SK-N-MC (cell line): ENCODE results near the gene KRT24.

Experiments
- EZH2 ChIP-seq: fragments of 200-600 bp; sonication (generic); IDR thresholded peaks from one replicate; pipeline ENCODE4 v1.6.1; 2017; ENCODE audit warnings: antibody characterized with exemption
- FOXP2 ChIP-seq: optimal IDR thresholded peaks from 2 replicates; pipeline ENCODE3; 2011; ENCODE audit warnings: mild to moderate bottlenecking, moderate library complexity; ENCODE audit not compliant: insufficient read depth; ENCODE audit errors: extremely low read length, control extremely low read depth
- POLR2AphosphoS5 ChIP-seq: IDR thresholded peaks from 2 replicates; pipeline ENCODE4 v1.6.1; 2012; ENCODE audit warnings: mild to moderate bottlenecking, low read depth, low read length, borderline replicate concordance

DNA sequence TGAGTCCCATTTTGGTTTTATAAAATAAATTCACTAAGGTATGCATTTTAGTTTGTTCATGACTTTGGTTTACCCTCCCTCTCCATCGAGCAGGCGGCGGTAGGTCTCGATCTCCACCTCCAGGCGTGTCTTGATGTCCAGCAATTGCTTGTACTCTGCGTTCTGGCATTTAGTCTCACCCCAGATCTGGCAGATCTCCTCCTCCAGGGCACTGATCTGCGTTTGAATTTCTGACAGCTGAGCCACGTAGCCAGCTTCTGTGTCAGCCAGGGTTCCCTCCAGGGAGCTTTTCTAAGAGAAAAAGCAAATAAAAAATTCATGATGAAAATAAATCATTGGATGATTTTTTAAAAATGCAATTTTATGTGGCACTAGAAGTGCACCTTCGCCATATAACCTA, 4.2 kb downstream of the KRT24 start:
- TF ChIP-seq POLR2AphosphoS5 (no peak), EZH2 (no peak), FOXP2 (no peak)
